Mesenchymal stem cell (in vitro differentiated cells and primary cell): ENCODE results near the gene USP35.

Experiments
- DNase-seq: peaks from one replicate; pipeline ENCODE4 v3.0.0-alpha.2; 2013
- H2AFZ ChIP-seq: one replicate; pipeline ENCODE4 v1.6.1; 2013; ENCODE audit warnings: low read depth, mild to moderate bottlenecking, control low read depth, inconsistent platforms, low read length, moderate library complexity
- H2AK5ac ChIP-seq: 2 replicates; pipeline ENCODE4 v1.6.1; 2013; ENCODE audit warnings: low read length, moderate library complexity, mild to moderate bottlenecking, inconsistent platforms; ENCODE audit not compliant: severe bottlenecking
- H2BK120ac ChIP-seq: one replicate; pipeline ENCODE4 v1.6.1; 2013; ENCODE audit warnings: low read depth, mild to moderate bottlenecking, inconsistent platforms, low read length, moderate library complexity
- H2BK12ac ChIP-seq, 2 experiments: one replicate each; pipeline ENCODE4 v1.6.1; 2013; ENCODE audit warnings: inconsistent platforms in 2 of 2, low read length in 2 of 2, mild to moderate bottlenecking in 2 of 2, moderate library complexity in 2 of 2, control low read depth in 1 of 2
- H2BK15ac ChIP-seq: one replicate; pipeline ENCODE4 v1.6.1; 2013; ENCODE audit warnings: mild to moderate bottlenecking, low read depth, inconsistent platforms; ENCODE audit not compliant: poor library complexity, severe bottlenecking
- H2BK5ac ChIP-seq: 2 replicates; pipeline ENCODE4 v1.6.1; 2013; ENCODE audit warnings: low read depth, mild to moderate bottlenecking, low read length, control low read depth, inconsistent platforms; ENCODE audit not compliant: poor library complexity, severe bottlenecking
- H3K14ac ChIP-seq, 2 experiments: one replicate each; pipeline ENCODE4 v1.6.1; 2013; ENCODE audit warnings: inconsistent platforms in 2 of 2, low read length in 2 of 2, control low read depth in 1 of 2, mild to moderate bottlenecking in 1 of 2, moderate library complexity in 1 of 2
- H3K18ac ChIP-seq, 2 experiments: one replicate each; pipeline ENCODE4 v1.6.1; 2013; ENCODE audit warnings: inconsistent platforms in 2 of 2, low read length in 2 of 2, control low read depth in 1 of 2, low read depth in 1 of 2, mild to moderate bottlenecking in 1 of 2
- H3K23ac ChIP-seq, 2 experiments: one replicate each; pipeline ENCODE4 v1.6.1; 2013; ENCODE audit warnings: inconsistent platforms in 2 of 2, low read length in 2 of 2, mild to moderate bottlenecking in 2 of 2, moderate library complexity in 2 of 2, control low read depth in 1 of 2
- H3K27ac ChIP-seq: 2 replicates; pipeline ENCODE4 v1.5.1; 2013; ENCODE audit warnings: mild to moderate bottlenecking, moderate library complexity, low read length, control low read depth, inconsistent platforms; ENCODE audit not compliant: poor library complexity, severe bottlenecking
- H3K27me3 ChIP-seq, 2 experiments: 2 replicates each; pipeline versions ENCODE4 v1.6.1 to v1.7.0; 2013; ENCODE audit warnings: low read length in 2 of 2, mild to moderate bottlenecking in 2 of 2, moderate library complexity in 2 of 2, control low read depth in 1 of 2, inconsistent platforms in 1 of 2; ENCODE audit not compliant: control insufficient read depth in 1 of 2, insufficient read depth in 1 of 2
- H3K36me3 ChIP-seq, 2 experiments: 2 replicates each; pipeline versions ENCODE4 v1.6.1 to v1.7.0; 2013; ENCODE audit warnings: low read length in 2 of 2, control low read depth in 1 of 2, inconsistent platforms in 1 of 2, low read depth in 1 of 2, mild to moderate bottlenecking in 1 of 2; ENCODE audit not compliant: insufficient read depth in 2 of 2, control insufficient read depth in 1 of 2
- H3K4ac ChIP-seq, 2 experiments: one replicate each; pipeline ENCODE4 v1.6.1; 2013; ENCODE audit warnings: inconsistent platforms in 2 of 2, low read length in 2 of 2, mild to moderate bottlenecking in 2 of 2, moderate library complexity in 2 of 2, control low read depth in 1 of 2, low read depth in 1 of 2
- H3K4me1 ChIP-seq: 2 replicates; pipeline ENCODE4 v1.6.1; 2013; ENCODE audit warnings: low read depth, low read length, control low read depth; ENCODE audit not compliant: control insufficient read depth, insufficient read depth
- H3K4me2 ChIP-seq: 2 replicates; pipeline ENCODE4 v1.6.1; 2013; ENCODE audit warnings: low read length, mild to moderate bottlenecking, inconsistent platforms; ENCODE audit not compliant: poor library complexity, severe bottlenecking
- H3K4me3 ChIP-seq, 2 experiments: 2 replicates each; pipeline versions ENCODE4 v1.5.1 to v1.7.0; 2013; ENCODE audit warnings: low read length in 2 of 2, mild to moderate bottlenecking in 2 of 2, control low read depth in 1 of 2, low read depth in 1 of 2; ENCODE audit not compliant: insufficient read depth in 1 of 2
- H3K79me1 ChIP-seq: replicated peaks from 2 replicates; pipeline ENCODE4 v1.6.1; 2013; ENCODE audit warnings: mild to moderate bottlenecking, control low read depth, low read length, inconsistent platforms; ENCODE audit not compliant: poor library complexity, severe bottlenecking
- H3K9ac ChIP-seq: 2 replicates; pipeline ENCODE4 v1.7.0; 2013; ENCODE audit warnings: mild to moderate bottlenecking, low read length, moderate library complexity
- H3K9me3 ChIP-seq: 2 replicates; pipeline ENCODE4 v1.7.0; 2013; ENCODE audit warnings: mild to moderate bottlenecking, low read length; ENCODE audit not compliant: control insufficient read depth
- H4K8ac ChIP-seq: one replicate; pipeline ENCODE4 v1.6.1; 2013; ENCODE audit warnings: inconsistent platforms, mild to moderate bottlenecking, low read length, moderate library complexity
- H4K91ac ChIP-seq: one replicate; pipeline ENCODE4 v1.6.1; 2013; ENCODE audit warnings: mild to moderate bottlenecking, low read length, inconsistent platforms
- WGBS: methylation state at CpG from one replicate; pipeline ENCODE4 v1.1.7; 2013; ENCODE audit warnings: mixed read lengths; 5-methylcytosine and 5-hydroxymethylcytosine counted together

USP35 gene

GRCh38 chr11:78248191-78248590 is 59.5 kb downstream of the USP35 start:
- H4K8ac ChIP-seq, result no peak overlapping the region
- no peak overlapping the region for H2AK5ac ChIP-seq
- H3K4me3 ChIP-seq, result no peak overlapping the region
- H3K14ac ChIP-seq, result no peak overlapping the region
- H2BK120ac ChIP-seq, result no peak overlapping the region
- H3K36me3 ChIP-seq, result peaks cover 4 to 18% of the 10 kb centered on the region in 2 experiments
- no peak overlapping the region for H3K27ac ChIP-seq
- WGBS, result 100% methylated on average over 2 of the region's 3 CpGs
- H3K23ac ChIP-seq, result no peak overlapping the region
- no peak overlapping the region for H2BK5ac ChIP-seq
- H2BK15ac ChIP-seq, result no peak overlapping the region
- H2AFZ ChIP-seq, result no peak overlapping the region
- H3K4me2 ChIP-seq, result no peak overlapping the region
- no peak overlapping the region for H3K18ac ChIP-seq
- no peaks in the 10 kb centered on the region for H3K4me1 ChIP-seq
- H3K4ac ChIP-seq, result no peak overlapping the region
- H3K27me3 ChIP-seq, result no peaks in the 10 kb centered on the region
- DNase-seq, result no peak
- H3K9me3 ChIP-seq, result no peaks in the 10 kb centered on the region
- no peak overlapping the region for H2BK12ac ChIP-seq
- peaks cover 10% of the 10 kb centered on the region for H3K79me1 ChIP-seq
- H3K9ac ChIP-seq, result no peak overlapping the region
- no peak overlapping the region for H4K91ac ChIP-seq

GRCh38 chr11:78248903-78249302 is 60.2 kb downstream of the USP35 start:
- peaks cover 2% of the 10 kb centered on the region for H3K4me1 ChIP-seq
- H4K8ac ChIP-seq, result no peak overlapping the region
- no peak overlapping the region for H3K4me3 ChIP-seq
- H3K27ac ChIP-seq, result no peak overlapping the region
- H3K9ac ChIP-seq, result no peak overlapping the region
- H3K4me2 ChIP-seq, result no peak overlapping the region
- H2BK12ac ChIP-seq, result no peak overlapping the region
- H3K23ac ChIP-seq, result no peak overlapping the region
- no peaks in the 10 kb centered on the region for H3K27me3 ChIP-seq
- H3K79me1 ChIP-seq, result peaks cover 10% of the 10 kb centered on the region
- peaks cover 4 to 18% of the 10 kb centered on the region in 2 experiments for H3K36me3 ChIP-seq
- H3K18ac ChIP-seq, result no peak overlapping the region
- DNase-seq, result no peak
- no peaks in the 10 kb centered on the region for H3K9me3 ChIP-seq
- H2AFZ ChIP-seq, result no peak overlapping the region
- H4K91ac ChIP-seq, result no peak overlapping the region
- no peak overlapping the region for H2BK5ac ChIP-seq
- H3K14ac ChIP-seq, result no peak overlapping the region
- H3K4ac ChIP-seq, result no peak overlapping the region
- no peak overlapping the region for H2AK5ac ChIP-seq
- H2BK120ac ChIP-seq, result no peak overlapping the region
- no peak overlapping the region for H2BK15ac ChIP-seq

- Histone ChIP-seq H3K4me1 (peaks cover 2% of the 10 kb centered on the region), H2BK5ac (no peak overlapping the region), H3K18ac (no peak overlapping the region), H4K91ac (no peak overlapping the region), H2AFZ (no peak overlapping the region), H3K79me1 (peaks cover 10% of the 10 kb centered on the region), H2BK12ac (no peak overlapping the region), H3K23ac (no peak overlapping the region), H2BK120ac (no peak overlapping the region), H3K9me3 (no peaks in the 10 kb centered on the region), H3K27ac (no peak overlapping the region), H3K9ac (no peak overlapping the region), H3K4ac (no peak overlapping the region), H3K4me2 (no peak overlapping the region), H2BK15ac (no peak overlapping the region), H2AK5ac (no peak overlapping the region), H3K27me3 (no peaks in the 10 kb centered on the region), H3K14ac (no peak overlapping the region), H4K8ac (no peak overlapping the region), H3K4me3 (no peak overlapping the region), H3K36me3 (peaks cover 4 to 18% of the 10 kb centered on the region in 2 experiments)
- 97% methylated on average over 8 of the region's 8 CpGs for WGBS
- no peak for DNase-seq
Observed at GRCh38 chr11:78250099-78250498, 61.4 kb downstream of the USP35 start.

- Histone ChIP-seq H3K79me1 (peaks cover 13% of the 10 kb centered on the region), H4K91ac (no peak overlapping the region), H3K9ac (no peak overlapping the region), H2BK5ac (no peak overlapping the region), H3K23ac (no peak overlapping the region), H3K27ac (no peak overlapping the region), H3K36me3 (peaks cover 4 to 18% of the 10 kb centered on the region in 2 experiments), H3K27me3 (no peaks in the 10 kb centered on the region), H3K14ac (no peak overlapping the region), H4K8ac (no peak overlapping the region), H2AFZ (no peak overlapping the region), H3K4me2 (no peak overlapping the region), H2BK120ac (no peak overlapping the region), H2AK5ac (no peak overlapping the region), H3K9me3 (no peaks in the 10 kb centered on the region), H2BK12ac (no peak overlapping the region), H2BK15ac (no peak overlapping the region), H3K4me1 (peaks cover 2% of the 10 kb centered on the region), H3K4me3 (no peak overlapping the region), H3K18ac (no peak overlapping the region), H3K4ac (no peak overlapping the region)
- no peak for DNase-seq
- 0% methylated on average over 1 of the region's 1 CpG for WGBS
Observed at GRCh38 chr11:78251083-78251775, 62.5 kb downstream of the USP35 start.
